Neural cell (in vitro differentiated cells): ENCODE results near the gene MECP2.

Experiments used
- EP300 ChIP-seq: fragments of 450-650 bp; conservative IDR thresholded peaks from 2 replicates; pipeline ENCODE4 v1.6.1; 2014; ENCODE audit warnings: antibody characterized with exemption, mild to moderate bottlenecking, moderate library complexity; ENCODE audit not compliant: poor library complexity, severe bottlenecking
- EZH2 ChIP-seq: fragments of 200-600, 300-800 bp; shearing (Covaris generic), sonication (generic); IDR thresholded peaks from 2 replicates; pipeline ENCODE4 v1.6.1; 2014; ENCODE audit warnings: antibody characterized with exemption, low read length, borderline replicate concordance, mild to moderate bottlenecking; ENCODE audit not compliant: insufficient read depth, poor library complexity, severe bottlenecking
- MXI1 ChIP-seq: fragments of 450-650 bp; conservative IDR thresholded peaks from 2 replicates; pipeline ENCODE4 v1.6.1; 2014; ENCODE audit warnings: antibody characterized with exemption, mild to moderate bottlenecking; ENCODE audit not compliant: poor library complexity, severe bottlenecking
- POLR2AphosphoS5 ChIP-seq: IDR thresholded peaks from 2 replicates; pipeline ENCODE4 v1.6.1; 2012
- RAD21 ChIP-seq: fragments of 450-650 bp; conservative IDR thresholded peaks from 2 replicates; pipeline ENCODE4 v1.6.1; 2014; ENCODE audit warnings: antibody characterized with exemption, mild to moderate bottlenecking, moderate library complexity
- REST ChIP-seq: IDR thresholded peaks from 2 replicates; pipeline ENCODE4 v1.6.1; 2012; ENCODE audit warnings: borderline replicate concordance
- SMC3 ChIP-seq: fragments of 450-650 bp; conservative IDR thresholded peaks from 2 replicates; pipeline ENCODE4 v1.6.1; 2014; ENCODE audit warnings: antibody characterized with exemption, mild to moderate bottlenecking, moderate library complexity; ENCODE audit not compliant: poor library complexity
- TAF1 ChIP-seq: IDR thresholded peaks from 2 replicates; pipeline ENCODE4 v1.6.1; 2012; ENCODE audit warnings: low read depth
- TF ChIP-seq, protein P1 (sequence below): fragments of 450-650 bp; IDR thresholded peaks from 2 replicates; pipeline ENCODE4 v1.5.1; 2014; ENCODE audit warnings: antibody characterized with exemption, mild to moderate bottlenecking, moderate library complexity; ENCODE audit not compliant: poor library complexity, severe bottlenecking

DNA sequence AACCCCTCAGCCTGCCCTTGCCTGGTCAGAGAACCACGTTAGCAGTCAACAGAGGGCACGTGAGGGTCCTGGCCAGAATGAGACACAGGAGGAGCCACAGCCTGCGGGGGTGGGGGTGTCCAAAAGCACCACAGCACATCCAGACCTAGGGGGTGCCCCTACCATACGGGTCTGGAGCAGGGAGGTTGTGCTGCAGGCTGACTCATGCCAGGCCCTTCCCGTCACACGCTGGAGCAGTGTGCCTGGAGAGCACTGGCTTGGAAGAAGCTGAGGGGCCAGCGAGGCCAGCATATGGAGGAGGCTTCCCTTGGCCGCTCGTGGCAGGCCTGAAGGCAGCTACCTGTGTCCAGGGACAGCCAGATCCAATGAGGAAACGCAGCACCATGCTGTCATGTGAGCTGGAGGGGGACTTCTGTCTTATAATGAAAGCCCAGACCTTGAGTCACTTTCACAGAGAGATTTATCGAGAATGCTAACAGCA lies 76.3 kb downstream of the MECP2 start:
- TF ChIP-seq, protein P1, sequence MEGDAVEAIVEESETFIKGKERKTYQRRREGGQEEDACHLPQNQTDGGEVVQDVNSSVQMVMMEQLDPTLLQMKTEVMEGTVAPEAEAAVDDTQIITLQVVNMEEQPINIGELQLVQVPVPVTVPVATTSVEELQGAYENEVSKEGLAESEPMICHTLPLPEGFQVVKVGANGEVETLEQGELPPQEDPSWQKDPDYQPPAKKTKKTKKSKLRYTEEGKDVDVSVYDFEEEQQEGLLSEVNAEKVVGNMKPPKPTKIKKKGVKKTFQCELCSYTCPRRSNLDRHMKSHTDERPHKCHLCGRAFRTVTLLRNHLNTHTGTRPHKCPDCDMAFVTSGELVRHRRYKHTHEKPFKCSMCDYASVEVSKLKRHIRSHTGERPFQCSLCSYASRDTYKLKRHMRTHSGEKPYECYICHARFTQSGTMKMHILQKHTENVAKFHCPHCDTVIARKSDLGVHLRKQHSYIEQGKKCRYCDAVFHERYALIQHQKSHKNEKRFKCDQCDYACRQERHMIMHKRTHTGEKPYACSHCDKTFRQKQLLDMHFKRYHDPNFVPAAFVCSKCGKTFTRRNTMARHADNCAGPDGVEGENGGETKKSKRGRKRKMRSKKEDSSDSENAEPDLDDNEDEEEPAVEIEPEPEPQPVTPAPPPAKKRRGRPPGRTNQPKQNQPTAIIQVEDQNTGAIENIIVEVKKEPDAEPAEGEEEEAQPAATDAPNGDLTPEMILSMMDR: no peak
- TF ChIP-seq TAF1 (no peak), POLR2AphosphoS5 (no peak), RAD21 (no peak), SMC3 (no peak), EP300 (no peak), MXI1 (no peak), EZH2 (no peak), REST (no peak)
